HG03097 (cell line): ENCODE measurements around the gene NOL6.
A peak's percentile ranks its signal among the peaks of the same experiment; 100 is the strongest.
"Not testable (repeated sequence)": the region's sequence is repeated elsewhere in the genome, so short reads cannot be mapped to it uniquely, and the experiment has no call there.

Source experiments
- ATAC-seq: cut with Tn5 transposase; IDR thresholded peaks from one replicate; pipeline ENCODE4 v1.9.1; 2021; ENCODE audit not compliant: unreplicated experiment, low FRiP score

The NOL6 gene, protein sequence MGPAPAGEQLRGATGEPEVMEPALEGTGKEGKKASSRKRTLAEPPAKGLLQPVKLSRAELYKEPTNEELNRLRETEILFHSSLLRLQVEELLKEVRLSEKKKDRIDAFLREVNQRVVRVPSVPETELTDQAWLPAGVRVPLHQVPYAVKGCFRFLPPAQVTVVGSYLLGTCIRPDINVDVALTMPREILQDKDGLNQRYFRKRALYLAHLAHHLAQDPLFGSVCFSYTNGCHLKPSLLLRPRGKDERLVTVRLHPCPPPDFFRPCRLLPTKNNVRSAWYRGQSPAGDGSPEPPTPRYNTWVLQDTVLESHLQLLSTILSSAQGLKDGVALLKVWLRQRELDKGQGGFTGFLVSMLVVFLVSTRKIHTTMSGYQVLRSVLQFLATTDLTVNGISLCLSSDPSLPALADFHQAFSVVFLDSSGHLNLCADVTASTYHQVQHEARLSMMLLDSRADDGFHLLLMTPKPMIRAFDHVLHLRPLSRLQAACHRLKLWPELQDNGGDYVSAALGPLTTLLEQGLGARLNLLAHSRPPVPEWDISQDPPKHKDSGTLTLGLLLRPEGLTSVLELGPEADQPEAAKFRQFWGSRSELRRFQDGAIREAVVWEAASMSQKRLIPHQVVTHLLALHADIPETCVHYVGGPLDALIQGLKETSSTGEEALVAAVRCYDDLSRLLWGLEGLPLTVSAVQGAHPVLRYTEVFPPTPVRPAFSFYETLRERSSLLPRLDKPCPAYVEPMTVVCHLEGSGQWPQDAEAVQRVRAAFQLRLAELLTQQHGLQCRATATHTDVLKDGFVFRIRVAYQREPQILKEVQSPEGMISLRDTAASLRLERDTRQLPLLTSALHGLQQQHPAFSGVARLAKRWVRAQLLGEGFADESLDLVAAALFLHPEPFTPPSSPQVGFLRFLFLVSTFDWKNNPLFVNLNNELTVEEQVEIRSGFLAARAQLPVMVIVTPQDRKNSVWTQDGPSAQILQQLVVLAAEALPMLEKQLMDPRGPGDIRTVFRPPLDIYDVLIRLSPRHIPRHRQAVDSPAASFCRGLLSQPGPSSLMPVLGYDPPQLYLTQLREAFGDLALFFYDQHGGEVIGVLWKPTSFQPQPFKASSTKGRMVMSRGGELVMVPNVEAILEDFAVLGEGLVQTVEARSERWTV

DNA sequence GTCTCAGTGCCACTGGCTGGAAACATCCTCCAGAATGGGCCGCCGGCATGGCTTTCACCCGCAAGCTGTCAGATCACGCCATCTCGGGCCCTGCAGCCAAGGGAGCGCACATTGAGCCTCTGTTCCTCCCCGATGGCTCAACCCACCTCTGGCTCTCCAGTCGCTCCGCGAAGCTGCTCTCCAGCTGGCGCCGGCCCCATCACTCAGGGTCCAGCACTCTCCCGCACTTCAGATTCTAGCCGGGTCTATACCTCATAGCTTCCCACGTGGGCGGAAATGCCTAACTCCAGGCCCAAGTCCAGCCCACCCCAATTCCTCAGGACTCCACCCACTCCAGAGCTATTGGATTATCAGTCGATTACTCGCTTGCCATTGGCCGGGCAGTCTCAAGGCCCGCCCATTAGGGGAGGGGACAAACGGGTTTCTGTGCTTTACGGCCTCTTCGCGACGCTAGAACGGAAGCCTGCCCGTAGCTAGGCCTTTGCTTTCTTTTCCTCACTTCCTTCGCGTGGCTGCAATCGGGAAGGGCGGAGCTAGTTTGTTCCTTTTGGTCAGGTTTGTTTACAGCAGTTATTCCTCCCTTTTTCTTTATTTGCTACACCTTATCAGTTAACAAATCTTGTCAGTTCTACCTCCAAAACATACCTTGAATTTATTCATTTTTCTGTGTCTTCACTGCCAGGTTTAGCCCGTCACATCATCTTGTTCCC is at the start of gene NOL6:
NOL6 (minus strand) TSS at position 282 of the 710 bp plus-strand sequence; CDS start at position 200, 82 bp downstream.
- peak; percentile 95 for ATAC-seq

DNA sequence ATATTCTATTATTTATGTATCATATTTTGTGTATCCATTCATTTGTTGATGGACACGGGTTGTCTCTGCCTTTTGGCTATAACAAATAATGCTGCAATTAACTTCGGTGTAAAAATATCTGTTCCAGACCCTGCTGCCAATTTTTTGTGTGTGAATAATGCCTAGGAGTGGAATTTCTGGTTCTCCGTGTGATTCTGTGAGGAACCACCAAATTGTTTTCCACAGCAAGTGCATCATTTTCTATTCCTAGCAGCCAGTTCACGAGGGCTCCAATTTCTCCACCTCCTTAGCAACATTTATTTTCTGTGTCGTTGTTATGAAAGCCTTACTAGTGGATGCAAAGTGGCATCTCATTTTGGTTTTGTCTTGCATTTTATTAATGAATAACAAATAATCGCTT is 48.1 kb upstream of the NOL6 start:
- ATAC-seq: not testable (repeated sequence)

DNA sequence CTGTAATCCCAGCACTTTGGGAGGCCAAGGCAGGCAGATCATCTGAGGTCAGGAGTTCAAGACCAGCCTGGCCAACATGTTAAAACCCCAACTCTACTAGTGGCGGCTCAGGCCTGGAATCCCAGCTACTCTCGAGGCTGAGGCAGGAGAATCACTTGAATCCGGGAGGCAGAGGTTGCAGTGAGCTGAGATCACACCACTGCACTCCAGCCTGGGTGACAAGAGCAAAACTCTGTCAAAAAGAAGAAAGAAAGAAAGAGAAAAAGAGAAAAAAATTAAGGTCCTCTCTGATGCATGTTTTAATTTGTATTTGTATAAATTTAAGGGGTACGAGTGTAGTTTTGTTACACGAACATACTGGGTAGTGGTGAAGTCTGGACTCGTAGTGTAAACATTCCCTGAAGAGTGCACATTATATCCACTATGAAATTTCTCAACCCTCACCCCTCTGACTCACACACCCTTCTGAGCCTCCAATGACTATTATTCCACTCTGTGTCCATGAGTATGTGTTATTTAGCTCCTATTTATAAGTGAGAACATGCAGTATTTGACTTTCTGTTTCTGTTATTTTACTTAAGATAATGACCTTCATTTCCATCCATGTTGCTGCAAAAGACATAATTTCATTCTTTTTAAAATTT is 44.3 kb upstream of the NOL6 start:
- ATAC-seq: not testable (repeated sequence)

DNA sequence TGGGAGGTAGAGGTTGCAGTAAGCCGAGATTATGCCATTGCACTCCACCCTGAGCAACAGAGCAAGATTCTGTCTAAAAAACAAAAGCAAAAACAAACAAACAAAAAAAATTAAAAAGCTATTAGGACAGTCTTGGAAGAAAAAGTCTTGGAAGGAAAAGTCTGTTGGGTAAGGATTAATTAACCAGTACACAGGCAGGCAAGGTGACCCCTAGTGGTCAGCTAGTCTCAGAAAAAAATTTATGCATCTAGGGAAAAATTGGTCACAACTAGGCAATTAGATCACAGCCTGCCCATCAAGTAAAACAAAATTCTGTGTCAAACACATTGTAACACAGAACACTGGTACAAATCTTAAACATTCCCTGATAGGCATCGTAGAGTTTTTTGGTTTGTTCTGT is 43.6 kb upstream of the NOL6 start:
- no peak for ATAC-seq

DNA sequence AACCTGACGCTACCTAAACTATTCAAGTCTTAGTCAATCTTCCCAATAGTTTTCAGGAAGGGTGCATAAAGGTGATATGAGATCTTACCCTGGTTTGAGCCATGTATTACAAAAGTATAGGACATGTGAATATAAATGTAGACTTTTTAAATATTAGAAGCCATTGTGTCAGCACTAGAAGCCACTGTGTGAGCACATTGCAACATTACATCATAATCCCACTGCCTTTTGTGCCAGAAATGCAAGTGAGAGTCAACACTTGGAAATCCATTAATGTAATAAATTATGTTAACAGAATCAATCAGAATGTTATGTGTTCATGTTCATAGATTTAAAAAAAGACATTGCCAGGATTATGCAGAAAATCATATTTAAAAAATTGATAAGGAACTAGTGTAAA is 42.7 kb upstream of the NOL6 start:
- ATAC-seq: not testable (repeated sequence)

DNA sequence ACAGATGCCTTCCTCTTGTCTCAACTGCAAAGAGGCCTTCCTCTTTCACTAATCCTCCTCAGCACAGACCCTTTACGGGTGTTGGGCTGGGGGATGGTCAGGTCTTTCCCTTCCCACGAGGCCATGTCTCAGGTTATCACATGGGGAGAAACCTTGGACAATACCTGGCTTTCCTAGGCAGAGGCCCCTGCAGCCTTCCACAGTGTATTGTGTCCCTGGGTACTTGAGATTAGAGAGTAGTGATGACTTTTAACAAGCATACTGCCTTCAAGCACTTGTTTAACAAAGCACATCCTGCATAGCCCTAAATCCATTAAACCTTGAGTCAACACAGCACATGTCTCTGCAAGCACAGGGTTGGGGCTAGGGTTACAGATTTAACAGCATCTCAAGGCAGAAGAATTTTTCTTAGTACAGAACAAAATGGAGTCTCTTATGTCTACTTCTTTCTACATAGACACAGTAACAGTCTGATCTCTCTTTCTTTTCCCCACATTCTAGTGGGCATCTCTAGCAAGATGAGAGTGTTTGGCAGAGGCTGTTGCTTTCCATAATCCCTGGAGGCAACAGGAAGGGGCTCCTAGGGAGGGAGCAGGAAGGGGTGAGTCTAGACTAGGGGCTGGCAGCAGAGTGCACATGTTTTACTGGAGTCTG is 41.7 kb upstream of the NOL6 start:
- not testable (repeated sequence) for ATAC-seq

DNA sequence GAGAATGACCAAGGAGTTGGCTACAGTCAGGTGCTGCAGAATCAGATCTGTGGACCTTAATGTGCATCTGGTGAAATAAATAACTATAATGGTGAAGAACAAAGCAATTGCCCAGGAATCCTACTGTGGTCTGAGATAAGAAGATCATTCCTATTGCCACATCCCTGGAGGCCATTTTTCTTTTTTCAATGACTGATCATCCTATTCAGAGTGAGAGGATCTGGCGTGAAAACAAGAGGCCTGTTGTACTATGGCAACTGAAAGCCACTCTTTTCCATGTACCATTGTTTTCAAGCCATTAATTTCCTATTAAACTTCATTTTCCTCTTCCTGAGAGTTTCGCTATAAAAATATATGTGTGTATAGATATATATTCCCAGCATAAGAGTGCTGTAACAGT is 38.8 kb upstream of the NOL6 start:
- not testable (repeated sequence) for ATAC-seq

DNA sequence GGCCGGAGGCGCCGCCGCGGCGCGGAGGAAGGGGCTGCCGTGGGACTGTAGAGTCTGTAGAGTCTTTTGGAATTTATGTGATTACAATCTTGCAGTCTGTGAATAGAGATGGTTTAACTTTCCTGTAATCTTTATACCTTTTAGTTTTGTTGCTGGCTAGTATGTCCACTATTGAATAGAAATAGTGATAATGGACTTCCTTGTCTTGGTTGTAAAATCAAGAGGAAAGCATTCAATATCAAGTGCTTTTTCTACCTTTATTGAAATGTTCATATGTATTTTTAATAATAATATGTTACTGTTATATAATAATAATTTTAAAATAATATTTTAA is 37.4 kb upstream of the NOL6 start:
- ATAC-seq: not testable (repeated sequence)

DNA sequence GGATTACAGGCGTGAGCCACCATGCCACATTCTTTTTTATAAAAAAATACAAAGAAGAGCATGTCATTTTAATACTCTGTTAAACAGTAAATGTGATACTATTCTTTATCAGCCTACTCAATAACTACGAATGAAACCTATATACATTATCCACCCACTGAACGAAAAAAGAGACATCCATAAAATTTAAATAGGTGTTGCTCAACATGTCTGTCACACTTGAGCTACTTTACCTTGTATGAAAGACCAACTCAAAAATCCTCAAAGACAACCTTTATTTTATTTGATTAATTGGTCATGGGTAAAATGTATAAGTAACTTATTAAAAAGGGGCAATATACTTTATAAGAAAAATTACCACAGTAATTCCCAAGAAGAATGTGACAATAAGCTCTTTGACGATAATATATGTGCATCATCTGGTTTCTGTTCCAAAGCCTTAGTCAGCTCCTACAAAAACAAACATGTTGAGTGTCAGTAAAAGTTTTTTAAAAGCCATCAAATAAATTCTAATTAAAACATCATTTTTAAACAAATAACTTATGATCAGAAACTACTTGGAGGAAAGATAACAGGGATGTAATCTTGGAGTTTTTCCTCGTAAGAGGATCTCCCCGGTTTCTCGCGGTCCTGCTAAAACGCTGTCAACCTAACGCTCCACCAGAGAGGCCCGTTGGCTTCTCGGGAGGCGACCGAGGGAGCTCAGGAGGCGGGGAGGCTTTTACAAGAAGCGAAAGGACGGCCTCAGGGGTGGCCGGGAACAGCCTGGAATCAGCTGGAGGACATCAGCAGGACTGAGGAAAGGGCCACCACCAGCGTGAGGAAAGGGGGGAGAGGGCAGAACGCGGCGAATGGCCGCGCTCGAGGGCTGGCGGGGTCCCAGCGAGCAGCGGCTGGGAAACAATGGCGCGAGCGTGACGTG is 36.8 kb upstream of the NOL6 start:
- no peak for ATAC-seq

DNA sequence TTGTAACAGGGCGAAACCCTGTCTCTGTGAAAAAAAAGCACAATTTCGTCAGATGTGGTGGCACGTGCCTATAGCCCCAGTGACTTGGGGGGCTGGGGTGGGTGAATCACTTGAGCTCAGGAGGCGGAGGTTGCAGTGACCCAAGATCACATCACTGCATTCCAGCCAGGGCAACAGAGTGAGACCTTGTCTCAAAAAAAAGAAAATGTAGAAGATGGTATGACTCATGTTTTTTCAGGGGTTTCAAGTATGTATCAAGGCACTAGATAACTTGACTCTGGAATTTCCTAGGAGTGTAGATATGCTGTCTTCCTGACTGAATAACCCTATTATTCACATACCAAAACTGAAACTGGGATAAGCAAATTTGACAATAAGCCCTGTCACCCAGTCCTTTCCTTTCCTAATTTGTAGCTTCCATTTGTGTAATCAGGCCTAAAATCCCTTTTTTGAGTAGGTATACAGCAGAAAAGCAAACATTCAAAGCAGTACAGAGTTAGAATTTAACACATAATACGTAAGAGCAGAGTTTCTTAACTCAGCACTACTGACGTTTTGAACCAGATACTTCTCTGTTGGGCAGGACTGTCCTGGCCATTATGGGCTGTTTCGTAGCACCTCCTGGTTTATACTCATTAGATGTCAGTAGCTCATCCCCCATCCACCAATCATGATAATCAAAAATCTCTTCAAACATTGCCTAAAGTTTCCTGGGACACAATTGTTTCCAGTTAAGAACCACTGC is 33.1 kb upstream of the NOL6 start:
- no peak for ATAC-seq

DNA sequence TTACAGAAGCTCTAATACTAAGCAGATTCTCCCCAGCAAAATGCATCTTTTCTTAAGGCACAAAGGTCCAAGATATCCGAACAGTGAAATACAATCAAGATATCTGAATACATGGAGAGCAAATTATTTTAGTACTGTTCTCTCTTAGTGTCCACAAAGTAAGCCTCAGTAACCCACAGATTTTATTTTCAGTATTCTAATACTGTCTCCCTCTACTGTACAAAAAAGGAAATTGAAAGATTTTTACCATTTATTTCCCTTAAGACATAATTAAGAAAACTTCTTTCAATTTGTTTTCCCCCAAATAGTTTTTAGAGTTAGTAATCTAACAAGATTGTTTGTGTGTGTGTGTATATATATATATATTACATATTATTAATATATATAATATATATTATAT is 24.7 kb upstream of the NOL6 start:
- ATAC-seq: no peak

DNA sequence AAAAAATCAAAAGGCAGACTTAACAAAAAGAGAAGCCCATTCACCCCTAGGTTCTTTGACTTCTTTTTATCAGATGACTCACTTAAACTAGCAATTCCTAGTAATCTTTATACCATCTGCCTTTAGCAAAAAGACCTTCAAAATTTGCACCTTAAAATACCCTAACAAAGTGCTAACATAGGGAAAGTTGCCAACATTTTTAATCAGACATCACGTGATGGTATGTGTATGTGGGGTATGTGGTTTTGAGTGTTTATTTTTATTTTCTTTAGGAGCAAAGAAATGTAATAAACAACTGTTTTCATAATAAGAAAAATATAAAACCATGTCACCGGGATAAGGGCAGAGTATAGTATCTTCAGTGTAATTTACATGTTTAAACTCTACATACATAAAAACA is 20.1 kb upstream of the NOL6 start:
- not testable (repeated sequence) for ATAC-seq

DNA sequence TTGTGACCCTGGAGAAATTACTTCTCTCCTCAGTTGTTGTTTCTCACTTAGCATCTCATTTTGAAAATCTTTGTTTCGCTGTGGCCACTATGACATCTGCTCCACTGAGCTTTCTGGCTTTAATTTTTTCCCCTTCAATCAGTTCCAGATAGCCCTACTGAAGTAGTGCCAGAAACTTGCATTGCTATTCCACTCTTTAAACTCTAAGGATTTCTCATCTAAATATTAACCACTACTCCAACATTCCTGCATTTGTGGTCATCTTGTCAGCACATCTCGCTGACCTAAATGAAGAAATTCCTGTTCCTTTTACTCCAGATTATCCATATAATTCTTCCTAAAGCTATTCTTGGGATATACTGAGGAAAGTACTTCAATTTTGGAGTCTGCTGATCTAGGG is 15.3 kb upstream of the NOL6 start:
- ATAC-seq: no peak

DNA sequence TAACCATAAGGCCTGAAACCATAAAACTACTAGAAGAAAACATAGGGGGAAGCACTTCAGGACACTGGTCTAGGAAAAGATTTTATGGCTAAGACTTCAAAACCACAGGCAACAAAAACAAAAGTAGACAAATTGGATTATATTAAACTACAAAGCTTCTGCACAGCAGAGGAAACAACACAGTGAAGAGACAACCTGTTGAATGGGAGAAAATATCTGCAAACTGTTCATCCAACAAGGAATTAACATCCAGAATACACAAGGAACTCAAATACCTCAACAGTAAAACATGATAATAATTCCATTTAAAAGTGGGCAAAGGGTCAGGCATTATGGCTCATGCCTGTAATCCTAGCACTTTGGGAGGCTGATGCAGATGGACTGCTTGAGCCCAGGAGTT is 11.6 kb upstream of the NOL6 start:
- ATAC-seq: not testable (repeated sequence)

DNA sequence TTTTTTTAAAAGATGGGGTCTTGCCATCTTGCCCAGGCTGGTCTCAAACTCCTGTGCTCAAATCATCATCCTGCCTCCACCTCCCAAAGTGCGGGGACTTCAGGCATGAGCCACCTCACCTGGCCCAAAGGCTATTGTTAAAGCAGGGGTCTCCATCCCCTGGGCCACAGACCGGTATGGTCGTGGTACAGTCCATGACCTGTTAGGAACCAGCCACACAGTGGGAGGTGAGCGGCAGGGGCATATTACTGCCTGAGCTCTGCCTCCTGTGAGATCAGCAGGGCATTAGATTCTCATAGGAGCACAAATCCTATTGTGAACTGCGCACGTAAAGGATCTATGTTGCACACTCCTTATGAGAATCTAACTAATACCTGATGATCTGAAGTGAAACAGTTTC is 7.3 kb upstream of the NOL6 start:
- no peak for ATAC-seq

DNA sequence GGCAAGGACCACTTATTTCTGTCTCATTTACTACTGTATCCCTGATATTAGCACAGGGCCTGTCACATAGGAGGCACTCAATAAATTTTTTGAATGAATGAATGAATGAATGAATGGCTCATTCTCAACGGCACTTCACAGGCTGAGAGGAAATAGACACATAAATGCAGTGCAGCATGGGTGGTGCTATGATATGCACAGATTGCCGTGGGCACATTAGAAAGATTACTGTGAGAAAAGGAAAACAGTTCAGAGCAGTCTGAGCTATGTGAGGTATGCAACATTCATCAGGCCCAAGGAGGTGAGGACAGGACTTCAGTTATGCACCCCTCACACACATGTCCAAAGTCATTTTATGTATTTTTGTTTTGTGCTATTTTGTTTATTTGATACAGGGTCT is 6.4 kb upstream of the NOL6 start:
- ATAC-seq: no peak

DNA sequence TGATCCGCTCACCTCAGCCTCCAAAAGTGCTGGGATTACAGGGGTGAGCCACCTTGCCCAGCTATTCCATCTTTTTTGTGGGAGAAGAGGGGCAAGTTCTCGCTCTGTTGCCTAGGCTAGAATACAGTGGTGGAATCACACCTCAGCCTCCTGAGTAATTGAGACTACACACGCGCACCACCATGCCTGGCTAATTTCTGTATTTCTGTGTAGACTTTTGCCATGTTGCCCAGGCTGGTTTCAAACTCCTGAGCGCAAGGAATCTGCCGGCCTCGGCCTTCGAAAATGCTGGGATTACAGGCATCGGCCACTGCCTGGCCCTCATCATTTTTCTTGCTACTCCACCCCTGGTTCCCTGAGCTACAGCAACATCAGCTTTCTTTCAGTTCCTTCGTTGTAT is 2.8 kb upstream of the NOL6 start:
- ATAC-seq: no peak

DNA sequence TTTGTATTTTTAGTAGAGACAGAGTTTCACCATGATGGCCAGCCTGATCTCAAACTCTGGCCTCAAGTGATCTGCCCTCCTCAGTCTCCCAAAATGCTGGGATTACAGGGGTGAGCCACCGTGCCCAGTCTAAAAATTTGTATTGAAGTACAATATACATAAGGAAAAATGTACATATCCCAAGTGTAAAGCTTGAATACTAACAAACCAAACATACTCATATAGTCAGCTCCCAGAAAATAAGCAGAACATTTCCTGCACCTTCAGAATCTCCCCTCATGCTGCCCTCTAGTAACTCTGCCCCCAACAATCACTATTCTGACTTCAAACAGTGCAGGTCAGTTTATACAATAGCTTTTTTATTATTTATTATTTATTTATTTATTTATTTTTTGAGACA is 1.6 kb upstream of the NOL6 start:
- no peak for ATAC-seq
